NCI-H1105 (cell line): Measurements from ENCODE around the gene PRDM16.

ENCODE experiments used
- DNase-seq: peaks from one replicate; lab custom pipeline; 2025; lab: John Stamatoyannopoulos, UW

Gene PRDM16

GRCh38 chr1:3183411-3183810 lies 114.4 kb downstream of the PRDM16 start:
- no peak for DNase-seq

- no peak for DNase-seq
Observed at GRCh38 chr1:3183813-3184212, 114.8 kb downstream of the PRDM16 start.

GRCh38 chr1:3184666-3185065 lies 115.7 kb downstream of the PRDM16 start:
- DNase-seq = no peak

- no peak for DNase-seq
Observed at GRCh38 chr1:3185896-3186525, 117.0 kb downstream of the PRDM16 start.

GRCh38 chr1:3186526-3186921 lies 117.5 kb downstream of the PRDM16 start:
- DNase-seq = no peak

- DNase-seq = no peak
Observed at GRCh38 chr1:3187415-3188149, 118.6 kb downstream of the PRDM16 start.

GRCh38 chr1:3188150-3188971 lies 119.4 kb downstream of the PRDM16 start:
- DNase-seq = no peak

- DNase-seq = no peak
Observed at GRCh38 chr1:3190256-3191041, 121.4 kb downstream of the PRDM16 start.

GRCh38 chr1:3192361-3192760 lies 123.4 kb downstream of the PRDM16 start:
- DNase-seq = no peak

GRCh38 chr1:3192825-3193224 lies 123.8 kb downstream of the PRDM16 start:
- DNase-seq = no peak

GRCh38 chr1:3193811-3194210 lies 124.8 kb downstream of the PRDM16 start:
- DNase-seq = no peak

GRCh38 chr1:3194760-3195479 lies 125.9 kb downstream of the PRDM16 start:
- no peak for DNase-seq

GRCh38 chr1:3195480-3195815 lies 126.4 kb downstream of the PRDM16 start:
- DNase-seq = no peak

- no peak for DNase-seq
Observed at GRCh38 chr1:3195966-3196515, 127.0 kb downstream of the PRDM16 start.

- DNase-seq = no peak
Observed at GRCh38 chr1:3196577-3197245, 127.7 kb downstream of the PRDM16 start.

- DNase-seq = no peak
Observed at GRCh38 chr1:3197781-3198316, 128.8 kb downstream of the PRDM16 start.

- no peak for DNase-seq
Observed at GRCh38 chr1:3198371-3199271, 129.6 kb downstream of the PRDM16 start.

GRCh38 chr1:3204725-3205124 lies 135.7 kb downstream of the PRDM16 start:
- no peak for DNase-seq

GRCh38 chr1:3205815-3206214 lies 136.8 kb downstream of the PRDM16 start:
- DNase-seq = no peak
